T-helper 1 cell treated with Interleukin-12 subunit alpha and Interleukin-12 subunit beta and Interleukin-4 antibody, amounts not matched to agents 30 ng/mL and 1 ng/mL, for 36 hours (primary cell): ENCODE results near the gene HLA-DMA. TPM values are rescaled to one million over a fixed set of nuclear protein-coding genes. Genes with fewer than 3 reads are reported as not detected.

Experiments
- intact Hi-C: fragments of 100-400 bp; cut with micrococcal nuclease; formaldehyde crosslinking; loops from one replicate; pipeline ENCODE4 v1.15.1; 2024
- total RNA-seq: library from RNA; stranded (reverse); gene quantifications from 2 replicates; pipeline ENCODE4 v1.2.3, GENCODE V29; 2022

The HLA-DMA gene
- total RNA-seq, 1 donor from 2014 or later: 49.5 TPM

GRCh38 chr6:32975886-32976285 is 23.0 kb upstream of the HLA-DMA start:
- intact Hi-C loops: loop anchor here (1.0 to 10.0 kb wide), 4 partner anchors 8 to 1481 kb away; partner anchors contain the start of gene MICB

- intact Hi-C loops: loop anchor here (2.0 to 10.0 kb wide), 5 partner anchors 274 to 1480 kb away; partner anchors contain the start of genes ATF6B, MICB, NELFE and SKIC2
These were observed 21.8 kb upstream of the HLA-DMA start for GRCh38 chr6:32974541-32975308.

- intact Hi-C loops: loop anchor here (2.0 to 10.0 kb wide), 5 partner anchors 275 to 1479 kb away; partner anchors contain the start of genes ATF6B, MICB, NELFE and SKIC2
These were observed 21.1 kb upstream of the HLA-DMA start for GRCh38 chr6:32974016-32974333.

- intact Hi-C loops: loop anchor here (2.0 to 10.0 kb wide), 7 partner anchors 275 to 1479 kb away; partner anchors contain the start of genes ATF6B, CUTA, MICB and NELFE
These were observed 20.5 kb upstream of the HLA-DMA start for GRCh38 chr6:32973144-32974015.

GRCh38 chr6:32972353-32973143 is 19.7 kb upstream of the HLA-DMA start:
- intact Hi-C loops: loop anchor here (1.0 to 10.0 kb wide), 8 partner anchors 31 to 1478 kb away; partner anchors contain the start of genes ATF6B, CUTA, HLA-DMB and MICB

GRCh38 chr6:32971581-32972352 is 18.9 kb upstream of the HLA-DMA start:
- intact Hi-C loops: loop anchor here (1.0 to 10.0 kb wide), 11 partner anchors 30 to 1477 kb away; partner anchors contain the start of genes ATF6B, CUTA, HLA-DMB and MICB

- intact Hi-C loops: loop anchor here (1.0 to 10.0 kb wide), 7 partner anchors 77 to 1476 kb away; partner anchors contain the start of genes ATF6B, MICB, NELFE and PSMB8
These were observed 18.3 kb upstream of the HLA-DMA start for GRCh38 chr6:32971242-32971580.

- intact Hi-C loops: loop anchor here (1.0 to 10.0 kb wide), 8 partner anchors 76 to 1476 kb away; partner anchors contain the start of genes ATF6B, MICB, NELFE and PSMB8
These were observed 17.7 kb upstream of the HLA-DMA start for GRCh38 chr6:32970413-32971241.

- intact Hi-C loops: loop anchor here (1.0 to 10.0 kb wide), 6 partner anchors 345 to 1568 kb away; partner anchors contain the start of genes ATF6B, MICA, MICB and NELFE
These were observed 17.0 kb upstream of the HLA-DMA start for GRCh38 chr6:32969685-32970412.

GRCh38 chr6:32968867-32969684 is 16.2 kb upstream of the HLA-DMA start:
- intact Hi-C loops: loop anchor here (1.0 to 5.0 kb wide), 3 partner anchors 774 to 1567 kb away; partner anchors contain the start of genes MICA and RNF5

GRCh38 chr6:32968093-32968866 is 15.4 kb upstream of the HLA-DMA start, which contains the start of gene BRD2:
Gene BRD2, plus strand, starts transcription at chr6:32968594. Its CDS starts 4,305 bp downstream, at chr6:32972899.
- intact Hi-C loops: loop anchor here (1.0 to 5.0 kb wide), 3 partner anchors 773 to 1566 kb away; partner anchors contain the start of genes MICA and RNF5

- intact Hi-C loops: loop anchor here (1.0 to 5.0 kb wide), 9 partner anchors 14 to 1565 kb away; partner anchors contain the start of genes HLA-DMA, HLA-DMB, MICA and RNF5
These were observed 14.5 kb upstream of the HLA-DMA start for GRCh38 chr6:32967151-32968091.

- intact Hi-C loops: loop anchor here (5.0 kb wide), 1 partner anchor 1562 kb away; the partner anchor contains the start of gene MICA
These were observed 11.9 kb upstream of the HLA-DMA start for GRCh38 chr6:32964776-32965175.

- intact Hi-C loops: no loop called here
These were observed 11.0 kb upstream of the HLA-DMA start for GRCh38 chr6:32963866-32964265.
